Neural progenitor cell (in vitro differentiated cells): ENCODE data around the gene PYGB.

ENCODE experiments used
- CTCF ChIP-seq: fragments of 200-600 bp; sonication (generic); IDR thresholded peaks from 2 replicates; pipeline ENCODE4 v1.5.1; 2017; ENCODE audit warnings: antibody characterized with exemption, mild to moderate bottlenecking
- EZH2 ChIP-seq: fragments of 200-600 bp; sonication (generic); IDR thresholded peaks from 2 replicates; pipeline ENCODE4 v1.6.1; 2017; ENCODE audit warnings: antibody characterized with exemption, mild to moderate bottlenecking, moderate library complexity

- TF ChIP-seq CTCF (no peak), EZH2 (no peak)
Observed at GRCh38 chr20:25253606-25254275, 5.9 kb downstream of the PYGB start.
